ENCODE data around the gene PTPRC.
"Not testable (repeated sequence)": the region's sequence is repeated elsewhere in the genome, so short reads cannot be mapped to it uniquely, and the experiment has no call there.

PTPRC gene

GRCh38 chr1:198638894-198639635 lies at the start of gene PTPRC:
Gene PTPRC, plus strand, starts transcription at chr1:198639040. Its CDS starts 229 bp downstream, at chr1:198639269.
- no peak for DNase-seq

DNA sequence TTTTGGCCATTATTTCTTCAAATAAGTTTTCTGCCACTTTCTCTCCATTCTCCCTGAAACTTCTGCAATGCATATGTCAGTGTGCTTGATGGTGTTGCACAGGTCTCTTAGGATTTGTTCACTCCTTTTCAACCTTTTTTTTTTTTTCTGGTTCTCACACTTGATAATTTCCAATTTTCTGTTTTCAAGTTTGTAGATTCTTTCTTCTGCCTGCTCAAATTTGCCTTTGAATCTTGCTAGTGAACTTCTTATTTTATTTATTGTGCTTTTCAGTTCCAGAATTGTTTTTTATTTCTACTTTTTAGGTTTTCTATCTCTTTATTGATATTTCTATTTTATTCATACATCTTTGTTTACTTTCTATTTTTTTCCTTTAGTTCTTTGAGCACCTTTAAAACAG lies 48.4 kb upstream of the PTPRC start:
- DNase-seq = no peak

DNA sequence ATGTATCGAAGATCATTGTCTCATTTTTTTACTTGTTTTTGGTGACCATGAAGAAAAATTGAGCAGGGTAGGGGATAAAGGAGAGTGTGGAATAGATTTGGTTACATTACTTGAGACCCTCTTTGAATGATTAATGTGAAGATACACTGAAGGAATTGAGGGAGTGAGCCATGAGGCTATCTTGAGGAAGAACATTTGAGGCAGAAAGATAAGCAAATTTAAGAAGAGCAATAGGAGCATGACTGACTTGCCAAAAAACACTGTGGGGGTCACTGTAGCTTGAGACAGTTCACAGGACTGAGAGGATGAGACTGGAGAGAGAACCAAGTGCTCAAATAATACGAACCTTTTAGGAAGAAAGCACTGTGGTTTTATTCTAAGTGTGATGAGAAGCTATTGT lies 43.1 kb upstream of the PTPRC start:
- DNase-seq = no peak

DNA sequence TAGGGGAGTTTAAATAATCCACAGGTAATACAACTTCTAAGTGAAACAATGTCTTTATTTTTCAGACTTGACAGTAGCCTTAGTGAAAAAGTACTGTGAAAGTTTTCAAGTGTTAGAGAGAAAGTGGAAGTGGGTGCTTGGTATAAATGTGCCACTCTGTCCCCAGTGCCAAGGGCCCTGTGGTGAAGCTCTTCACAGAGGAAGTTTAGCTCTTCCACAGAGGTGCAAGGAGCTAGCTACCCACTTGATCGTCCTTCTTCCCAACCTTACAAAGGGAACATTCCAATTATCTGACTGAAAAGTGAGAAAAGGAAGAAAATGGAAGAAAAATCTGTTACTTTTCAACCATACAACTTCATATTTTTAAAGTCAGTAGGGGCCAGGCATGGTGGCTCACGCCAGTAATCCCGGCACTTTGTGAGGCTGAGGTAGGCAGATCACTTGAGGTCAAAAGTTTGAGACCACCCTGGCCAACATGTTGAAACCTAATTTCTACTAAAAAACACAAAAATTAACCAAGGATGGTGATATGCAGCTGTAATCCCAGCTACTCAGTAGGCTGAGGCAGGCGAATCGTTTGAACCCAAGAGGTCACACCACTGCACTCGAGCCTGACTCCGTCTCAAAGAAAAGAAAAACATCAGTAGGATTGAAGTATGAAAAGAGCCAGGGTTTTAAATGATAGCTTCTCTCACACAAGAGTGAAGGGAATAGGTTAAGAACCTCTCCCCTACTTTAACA lies 41.0 kb upstream of the PTPRC start:
- DNase-seq = no peak

GRCh38 chr1:198598796-198599321 lies 40.0 kb upstream of the PTPRC start:
- DNase-seq = no peak

DNA sequence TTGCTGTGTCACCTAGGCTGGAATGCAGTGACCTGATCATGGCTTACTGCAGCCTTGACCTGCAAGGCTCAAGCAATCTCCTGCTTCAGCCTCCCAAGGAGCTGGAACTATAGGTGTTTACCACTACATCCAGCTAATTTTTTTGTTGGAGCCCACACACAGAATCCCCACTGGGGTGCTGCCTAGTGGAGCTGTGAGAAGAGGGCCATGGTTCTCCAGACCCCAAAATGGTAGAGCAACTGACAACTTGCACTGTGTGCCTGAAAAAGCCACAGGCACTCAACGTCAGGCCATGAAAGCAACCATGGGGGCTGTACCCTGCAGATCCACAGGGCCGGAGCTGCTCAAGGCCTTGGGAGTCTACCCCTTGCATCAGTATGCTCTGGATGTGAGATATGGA lies 39.1 kb upstream of the PTPRC start:
- no peak for DNase-seq

DNA sequence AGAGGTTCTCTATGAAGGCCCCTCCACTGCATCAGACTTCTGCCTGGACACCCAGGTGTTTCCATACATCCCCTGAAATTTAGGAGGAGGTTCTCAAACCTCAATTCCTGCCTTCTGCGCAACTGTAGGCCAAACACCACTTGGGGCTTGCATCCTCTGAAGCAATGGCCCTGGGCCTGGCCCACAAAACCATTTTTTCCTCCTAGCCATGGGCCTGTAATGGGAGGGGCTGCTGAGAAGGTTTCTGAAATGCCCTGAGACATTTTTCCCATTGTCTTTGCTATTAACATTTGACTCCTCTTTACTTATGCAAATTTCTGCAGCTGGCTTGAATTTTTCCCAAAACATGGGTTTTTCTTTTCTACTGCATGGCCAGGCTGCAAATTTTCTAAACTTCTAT lies 37.9 kb upstream of the PTPRC start:
- DNase-seq = no peak

DNA sequence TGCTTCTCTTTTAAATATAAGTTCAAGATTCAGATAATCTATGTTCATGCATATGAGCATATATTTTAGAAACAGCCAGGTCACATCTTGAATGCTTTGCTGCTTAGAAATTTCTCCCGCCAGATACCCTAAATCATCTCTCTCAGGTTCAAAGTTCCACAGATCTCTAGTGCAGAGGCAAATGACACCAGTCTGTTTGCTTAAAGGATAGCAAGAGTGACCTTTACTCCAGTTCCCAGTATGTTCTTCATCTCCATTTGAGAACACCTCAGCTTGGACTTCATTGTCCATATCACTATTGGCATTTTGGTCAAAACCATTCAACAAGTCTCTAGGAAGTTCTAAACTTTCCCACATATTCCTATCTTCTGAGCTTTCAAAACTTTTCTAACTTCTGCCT lies 37.5 kb upstream of the PTPRC start:
- DNase-seq = not testable (repeated sequence)

- no peak for DNase-seq
Measured at GRCh38 chr1:198601936-198602889, 36.6 kb upstream of the PTPRC start.

DNA sequence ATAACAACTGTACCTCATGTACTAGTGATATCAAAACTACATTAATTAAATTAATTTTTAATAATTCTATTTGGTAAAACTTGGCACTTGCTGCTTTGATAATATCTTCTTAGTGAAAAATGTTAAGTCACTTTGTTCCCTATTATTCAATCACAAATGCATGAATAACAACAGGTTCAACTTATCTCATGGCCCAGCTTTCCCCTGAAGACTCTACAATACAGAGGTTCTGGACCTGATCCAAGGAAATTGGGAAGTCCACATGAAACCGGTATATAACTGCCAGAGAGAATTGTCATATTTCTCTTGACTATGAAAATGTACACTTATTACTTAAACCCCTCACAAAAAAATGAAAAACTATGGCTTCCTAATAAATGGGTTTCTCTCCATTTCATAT lies 33.9 kb upstream of the PTPRC start:
- DNase-seq = no peak

DNA sequence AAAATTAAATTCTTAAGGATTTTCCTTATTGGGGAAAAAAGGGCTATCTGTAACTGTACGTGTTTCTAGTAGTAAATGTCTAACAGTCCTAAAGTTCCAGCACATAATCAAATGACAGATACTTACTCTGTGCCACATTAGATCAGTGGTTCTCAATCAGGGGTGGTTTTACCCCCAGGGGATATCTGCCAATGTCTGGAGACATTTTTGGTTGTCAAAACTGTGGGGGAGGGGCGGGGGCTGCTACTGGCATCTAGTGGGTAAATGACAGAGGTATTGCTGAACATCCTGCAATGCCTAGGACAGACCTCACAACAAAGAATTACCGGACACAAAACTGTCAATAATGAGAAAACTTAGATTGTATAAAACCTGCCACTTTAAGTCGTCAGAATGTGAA lies 33.4 kb upstream of the PTPRC start:
- no peak for DNase-seq

DNA sequence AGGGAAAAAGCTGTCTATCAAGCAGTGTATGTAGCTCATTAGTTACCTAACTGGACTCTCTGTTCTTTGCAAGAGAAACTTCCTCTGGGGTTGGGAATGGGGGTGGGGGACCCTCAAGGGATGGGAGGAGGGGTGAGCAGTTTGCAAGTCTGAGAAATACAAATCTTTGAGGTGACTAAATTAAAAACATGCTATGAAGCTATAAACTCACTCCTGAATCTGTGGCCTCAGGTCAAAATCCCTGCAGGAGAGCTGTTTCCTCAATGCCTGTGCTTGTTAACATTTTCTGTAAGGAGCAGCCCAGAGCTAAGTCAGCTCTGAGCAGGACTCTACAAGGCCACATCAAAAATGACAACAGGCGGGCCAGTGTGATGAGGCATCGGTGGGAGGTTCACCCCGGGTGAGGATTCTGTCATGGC lies 32.8 kb upstream of the PTPRC start:
- DNase-seq = no peak

- no peak for DNase-seq
Measured at GRCh38 chr1:198607714-198608113, 31.1 kb upstream of the PTPRC start.

DNA sequence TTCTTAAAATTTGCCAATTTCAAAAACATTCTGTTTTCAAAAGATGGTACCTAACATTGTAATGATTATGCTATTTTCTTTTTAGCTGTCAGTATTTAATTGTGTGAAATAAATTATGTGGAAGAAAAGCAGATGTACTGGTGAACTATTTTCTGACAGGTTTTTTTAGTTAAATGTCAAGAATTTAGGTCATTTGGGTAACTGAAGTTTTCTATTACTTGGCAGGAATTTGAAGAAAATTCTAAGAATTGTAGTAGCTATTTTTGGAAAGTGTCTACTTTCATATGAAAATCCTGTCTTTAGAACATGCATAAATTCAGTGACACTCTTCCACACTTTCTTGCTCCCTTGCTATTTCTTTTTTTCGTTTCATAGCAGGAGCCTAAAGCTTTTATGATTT lies 28.5 kb upstream of the PTPRC start:
- no peak for DNase-seq

GRCh38 chr1:198611219-198611618 lies 27.6 kb upstream of the PTPRC start:
- DNase-seq = no peak

GRCh38 chr1:198612471-198613260 lies 26.2 kb upstream of the PTPRC start:
- no peak for DNase-seq

GRCh38 chr1:198617406-198617805 lies 21.4 kb upstream of the PTPRC start:
- DNase-seq = no peak

- DNase-seq = no peak
Measured at GRCh38 chr1:198619375-198620140, 19.3 kb upstream of the PTPRC start.

- DNase-seq = no peak
Measured at GRCh38 chr1:198620218-198620617, 18.6 kb upstream of the PTPRC start.

Measured in nucleus accumbens (tissue), 56 donors.